HepG2 (cell line): Measurements from ENCODE around the gene DDX54. TPM values are rescaled to one million over a fixed set of nuclear protein-coding genes. Genes with fewer than 3 reads are reported as not detected.

Experiments
- CREB1 ChIP-seq, 2 experiments: fragments of 450-650 bp in 1 of 2; IDR thresholded peaks; 2 replicates each; pipeline ENCODE4 v1.6.1; 2016 to 2017; ENCODE audit warnings: control low read depth in 1 of 2, mild to moderate bottlenecking in 1 of 2, missing compliant biosample characterization in 1 of 2, missing genetic modification characterization in 1 of 2
- HOXA5 ChIP-seq: sonication (generic); formaldehyde crosslinking; IDR thresholded peaks from 2 replicates; pipeline ENCODE4 v1.4.0; 2020; ENCODE audit warnings: missing genetic modification reagents
- NAIF1 ChIP-seq: sonication (generic); formaldehyde crosslinking; IDR thresholded peaks from 2 replicates; pipeline ENCODE4 v1.5.0; 2020; ENCODE audit warnings: mild to moderate bottlenecking, missing genetic modification reagents, borderline replicate concordance
- NR2F6 ChIP-seq, 2 experiments: IDR thresholded peaks; 2 replicates each; pipeline ENCODE4 v1.6.1; 2016; ENCODE audit warnings: antibody characterized with exemption in 1 of 2, mild to moderate bottlenecking in 1 of 2
- PAXIP1 ChIP-seq: sonication (generic); formaldehyde crosslinking; conservative IDR thresholded peaks from 2 replicates; pipeline ENCODE4 v1.4.0; 2020; ENCODE audit warnings: mild to moderate bottlenecking, missing genetic modification reagents, moderate library complexity
- PCBP2 ChIP-seq: fragments of 200-400 bp; formaldehyde crosslinking; optimal IDR thresholded peaks from 2 replicates; pipeline ENCODE3; 2018; ENCODE audit warnings: low read length, low read depth; ENCODE audit not compliant: poor library complexity, severe bottlenecking
- RFX1 ChIP-seq: fragments of 450-650 bp; IDR thresholded peaks from 2 replicates; pipeline ENCODE4 v1.6.1; 2017
- SALL1 ChIP-seq: sonication (generic); formaldehyde crosslinking; IDR thresholded peaks from 2 replicates; pipeline ENCODE4 v1.8.0; 2022; ENCODE audit warnings: mild to moderate bottlenecking, missing genetic modification reagents
- SRF ChIP-seq: IDR thresholded peaks from 2 replicates; pipeline ENCODE4 v1.6.1; 2011; ENCODE audit warnings: mild to moderate bottlenecking, low read depth, low read length, moderate library complexity
- TBX2 ChIP-seq: sonication (generic); formaldehyde crosslinking; IDR thresholded peaks from 2 replicates; pipeline ENCODE4 v1.5.0; 2020; ENCODE audit warnings: missing genetic modification reagents, mild to moderate bottlenecking, borderline replicate concordance
- ZBTB38 ChIP-seq: sonication (generic); formaldehyde crosslinking; IDR thresholded peaks from 2 replicates; pipeline ENCODE4 v1.5.1; 2020; ENCODE audit warnings: mild to moderate bottlenecking, missing genetic modification reagents
- ZBTB7B ChIP-seq: sonication (generic); formaldehyde crosslinking; IDR thresholded peaks from 2 replicates; pipeline ENCODE4 v1.4.0; 2020; ENCODE audit warnings: missing genetic modification reagents
- ZMYM2 ChIP-seq: sonication (generic); formaldehyde crosslinking; IDR thresholded peaks from 2 replicates; pipeline ENCODE4 v1.8.0; 2022; ENCODE audit warnings: mild to moderate bottlenecking, missing genetic modification reagents
- ZMYM3 ChIP-seq: sonication (generic); formaldehyde crosslinking; IDR thresholded peaks from 2 replicates; pipeline ENCODE4 v1.5.1; 2020; ENCODE audit warnings: mild to moderate bottlenecking, missing genetic modification reagents
- ZNF629 ChIP-seq: sonication (generic); formaldehyde crosslinking; conservative IDR thresholded peaks from 2 replicates; pipeline ENCODE4 v1.5.0; 2020; ENCODE audit warnings: missing genetic modification reagents
- ZNF816 ChIP-seq: sonication (generic); formaldehyde crosslinking; IDR thresholded peaks from 2 replicates; pipeline ENCODE4 v1.8.0; 2022; ENCODE audit warnings: missing genetic modification reagents, mild to moderate bottlenecking, borderline replicate concordance
- polyA plus RNA-seq, 8 experiments: library from polyadenylated mRNA; depleted of rRNA in 3 of 8; stranded (reverse) in 7 of 8; unstranded in 1 of 8; fragments of >200 nt; fragmentation: Illumina TruSeq in 4 of 8; extraction: Trizol in 4 of 8; gene quantifications; 2 replicates each; pipeline versions ENCODE4 v1.2.1 to v1.2.3, GENCODE V29; 2011 to 2016; ENCODE audit warnings: low read depth in 4 of 8, missing spikeins in 1 of 8, mixed read lengths in 1 of 8; ENCODE audit not compliant: insufficient read depth in 1 of 8
- total RNA-seq, 5 experiments: library from RNA; depleted of rRNA; stranded (reverse); fragments of >200 nt; fragmentation: Illumina TruSeq; extraction: Trizol; gene quantifications; 2 replicates each; pipeline ENCODE4 v1.2.3, GENCODE V29; 2016; ENCODE audit warnings: low read depth in 1 of 5
- TF ChIP-seq, protein P1 (sequence below): sonication (generic); formaldehyde crosslinking; IDR thresholded peaks from 2 replicates; pipeline ENCODE4 v1.5.1; 2020; ENCODE audit warnings: mild to moderate bottlenecking, missing genetic modification reagents, moderate library complexity
- TF ChIP-seq, protein P2 (sequence below): IDR thresholded peaks from 2 replicates; pipeline ENCODE4 v1.6.1; 2016; ENCODE audit warnings: missing compliant biosample characterization, missing genetic modification reagents, borderline replicate concordance

The DDX54 gene
- total and polyA plus RNA-seq, 2 of the 13 experiments (the other 11 are each of a cell fraction or from before 2014, with no cell fraction given) = 59.7 to 61.1 TPM

- TF ChIP-seq NAIF1 (CRISPR knock-in tag) (no peak), ZMYM3 (CRISPR knock-in tag) (peak; percentile 40; the same call in 1 of the 2 replicates), ZNF816 (CRISPR knock-in tag) (no peak), HOXA5 (no peak), TBX2 (CRISPR knock-in tag) (peak; percentile 83; the same call in 1 of the 2 replicates), SALL1 (peak; percentile 48), CREB1 (IDR thresholded peaks at IDR 0.05) (no peak), CREB1 (CRISPR knock-in tag; IDR thresholded peaks at IDR 0.05) (peak; percentile 43; the same call in 1 of the 2 replicates), PCBP2 (no peak), ZMYM2 (CRISPR knock-in tag) (peak; percentile 20; the same call in 1 of the 2 replicates), ZNF629 (CRISPR knock-in tag) (peak; percentile 86), SRF (peak; percentile 91), RFX1 (no peak), PAXIP1 (CRISPR knock-in tag) (peak; percentile 30; the same call in 1 of the 2 replicates), ZBTB7B (peak; percentile 74; the same call in 1 of the 2 replicates), ZBTB38 (CRISPR knock-in tag) (peak; percentile 46; the same call in 1 of the 2 replicates), NR2F6 (IDR thresholded peaks at IDR 0.05) (peak; percentile 53; the same call in 1 of the 2 replicates), NR2F6 (CRISPR knock-in tag; IDR thresholded peaks at IDR 0.05) (no peak)
- TF ChIP-seq, protein P1, sequence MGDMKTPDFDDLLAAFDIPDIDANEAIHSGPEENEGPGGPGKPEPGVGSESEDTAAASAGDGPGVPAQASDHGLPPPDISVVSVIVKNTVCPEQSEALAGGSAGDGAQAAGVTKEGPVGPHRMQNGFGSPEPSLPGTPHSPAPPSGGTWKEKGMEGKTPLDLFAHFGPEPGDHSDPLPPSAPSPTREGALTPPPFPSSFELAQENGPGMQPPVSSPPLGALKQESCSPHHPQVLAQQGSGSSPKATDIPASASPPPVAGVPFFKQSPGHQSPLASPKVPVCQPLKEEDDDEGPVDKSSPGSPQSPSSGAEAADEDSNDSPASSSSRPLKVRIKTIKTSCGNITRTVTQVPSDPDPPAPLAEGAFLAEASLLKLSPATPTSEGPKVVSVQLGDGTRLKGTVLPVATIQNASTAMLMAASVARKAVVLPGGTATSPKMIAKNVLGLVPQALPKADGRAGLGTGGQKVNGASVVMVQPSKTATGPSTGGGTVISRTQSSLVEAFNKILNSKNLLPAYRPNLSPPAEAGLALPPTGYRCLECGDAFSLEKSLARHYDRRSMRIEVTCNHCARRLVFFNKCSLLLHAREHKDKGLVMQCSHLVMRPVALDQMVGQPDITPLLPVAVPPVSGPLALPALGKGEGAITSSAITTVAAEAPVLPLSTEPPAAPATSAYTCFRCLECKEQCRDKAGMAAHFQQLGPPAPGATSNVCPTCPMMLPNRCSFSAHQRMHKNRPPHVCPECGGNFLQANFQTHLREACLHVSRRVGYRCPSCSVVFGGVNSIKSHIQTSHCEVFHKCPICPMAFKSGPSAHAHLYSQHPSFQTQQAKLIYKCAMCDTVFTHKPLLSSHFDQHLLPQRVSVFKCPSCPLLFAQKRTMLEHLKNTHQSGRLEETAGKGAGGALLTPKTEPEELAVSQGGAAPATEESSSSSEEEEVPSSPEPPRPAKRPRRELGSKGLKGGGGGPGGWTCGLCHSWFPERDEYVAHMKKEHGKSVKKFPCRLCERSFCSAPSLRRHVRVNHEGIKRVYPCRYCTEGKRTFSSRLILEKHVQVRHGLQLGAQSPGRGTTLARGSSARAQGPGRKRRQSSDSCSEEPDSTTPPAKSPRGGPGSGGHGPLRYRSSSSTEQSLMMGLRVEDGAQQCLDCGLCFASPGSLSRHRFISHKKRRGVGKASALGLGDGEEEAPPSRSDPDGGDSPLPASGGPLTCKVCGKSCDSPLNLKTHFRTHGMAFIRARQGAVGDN (CRISPR knock-in tag) = peak; percentile 55; the same call in 1 of the 2 replicates
- TF ChIP-seq, protein P2, sequence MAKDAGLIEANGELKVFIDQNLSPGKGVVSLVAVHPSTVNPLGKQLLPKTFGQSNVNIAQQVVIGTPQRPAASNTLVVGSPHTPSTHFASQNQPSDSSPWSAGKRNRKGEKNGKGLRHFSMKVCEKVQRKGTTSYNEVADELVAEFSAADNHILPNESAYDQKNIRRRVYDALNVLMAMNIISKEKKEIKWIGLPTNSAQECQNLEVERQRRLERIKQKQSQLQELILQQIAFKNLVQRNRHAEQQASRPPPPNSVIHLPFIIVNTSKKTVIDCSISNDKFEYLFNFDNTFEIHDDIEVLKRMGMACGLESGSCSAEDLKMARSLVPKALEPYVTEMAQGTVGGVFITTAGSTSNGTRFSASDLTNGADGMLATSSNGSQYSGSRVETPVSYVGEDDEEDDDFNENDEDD (CRISPR knock-in tag) = 0 out of 2 replicates have a peak, but pooled peaks have one; percentile 33
These were observed 46.2 kb upstream of the DDX54 start (continued) for GRCh38 chr12:113231235-113232088.
